Measurements from ENCODE around the gene PSMB9. TPM values are rescaled to one million over a fixed set of nuclear protein-coding genes. Genes with fewer than 3 reads are reported as not detected.

The PSMB9 gene
- total RNA-seq, 1 experiment from 2014 or later, result 106 TPM

DNA sequence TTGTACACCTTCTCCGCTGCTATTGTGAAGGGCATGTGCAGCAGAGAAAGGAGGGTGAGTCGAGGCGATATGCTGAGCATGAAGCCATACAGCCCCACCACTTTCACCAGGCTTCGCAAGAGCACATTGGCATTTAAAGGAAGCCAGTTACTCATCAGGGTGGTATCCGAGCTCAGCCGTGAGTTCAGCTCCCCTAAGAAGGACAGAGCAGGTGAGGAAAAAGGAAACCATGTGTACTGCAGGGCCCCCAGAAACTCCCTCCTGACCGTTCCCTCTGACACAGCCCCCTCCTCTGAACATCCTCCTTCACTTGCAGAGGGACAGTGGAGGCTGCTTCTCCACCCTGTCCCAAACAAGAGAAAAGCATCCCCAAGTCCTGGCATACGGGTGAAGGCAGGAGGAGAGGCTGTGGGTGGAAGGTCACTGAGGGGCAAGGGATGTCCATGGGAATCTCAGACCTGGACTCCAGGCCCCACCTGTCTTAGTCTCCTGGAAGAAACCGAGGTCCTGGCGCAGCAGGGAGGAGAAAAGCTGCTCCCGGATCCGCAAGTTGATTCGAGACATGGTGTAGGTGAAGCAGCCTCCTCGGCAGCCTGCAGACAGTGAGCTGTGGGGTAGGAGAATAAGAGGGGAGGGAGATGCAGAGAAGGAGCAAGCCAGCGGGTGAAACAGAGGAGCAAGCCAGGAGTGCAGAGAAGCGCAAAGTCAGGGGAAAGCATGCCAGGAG is 18.7 kb upstream of the PSMB9 start:
- no peak overlapping the region for H3K4me3 ChIP-seq
- no peak for DNase-seq
- H3K36me3 ChIP-seq, result peaks cover 83% of the 10 kb centered on the region
- no peaks in the 10 kb centered on the region for H3K9me3 ChIP-seq
- H3K27me3 ChIP-seq, result no peaks in the 10 kb centered on the region

DNA sequence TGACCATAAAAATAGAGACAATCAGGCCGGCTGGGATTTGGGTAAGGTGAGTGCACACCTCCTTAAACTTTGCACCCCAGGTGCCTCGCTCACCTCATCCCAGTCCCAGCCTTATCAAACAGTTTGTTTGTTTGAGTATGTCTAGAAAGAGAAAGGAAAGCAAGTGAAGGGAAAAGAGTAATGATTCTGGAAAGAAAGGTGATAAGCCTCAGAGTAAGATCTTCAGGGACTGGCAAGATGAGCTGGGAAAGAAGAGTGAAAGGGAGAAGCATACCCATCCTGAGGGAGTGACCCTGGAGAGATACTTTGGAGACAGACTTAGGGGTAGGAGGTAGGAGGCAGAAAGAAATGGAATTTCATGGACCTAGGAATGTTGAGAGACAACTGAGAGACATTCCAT is 17.1 kb upstream of the PSMB9 start:
- DNase-seq, result no peak
- no peaks in the 10 kb centered on the region for H3K9me3 ChIP-seq
- peaks cover 83% of the 10 kb centered on the region for H3K36me3 ChIP-seq
- H3K4me3 ChIP-seq, result peak overlapping the region; percentile 85
- H3K27me3 ChIP-seq, result no peaks in the 10 kb centered on the region

DNA sequence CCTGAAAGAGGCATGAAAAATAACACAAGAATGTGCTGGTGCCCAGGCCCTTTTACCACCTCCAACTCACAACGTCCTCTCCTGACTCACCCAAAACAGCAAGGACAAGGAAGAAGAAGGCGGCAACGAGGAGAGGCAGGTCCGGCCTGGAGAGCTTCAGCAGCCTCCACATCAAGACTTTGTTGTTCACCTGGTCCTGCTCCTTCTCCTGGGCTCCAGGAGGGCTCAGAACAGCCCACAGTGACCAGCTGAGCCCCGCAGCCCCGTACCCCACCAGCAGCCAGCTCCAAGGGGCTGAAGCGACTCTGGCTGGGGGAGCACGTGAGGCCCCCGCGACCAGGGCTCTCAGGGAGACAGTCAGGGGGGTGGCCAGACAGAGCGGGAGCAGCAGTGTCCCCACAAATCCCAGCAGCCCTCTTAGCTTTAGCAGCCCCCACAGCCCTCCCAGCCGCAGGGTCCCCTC is 16.3 kb upstream of the PSMB9 start:
- no peaks in the 10 kb centered on the region for H3K9me3 ChIP-seq
- H3K36me3 ChIP-seq, result peaks cover 83% of the 10 kb centered on the region
- peak; percentile 66 for DNase-seq
- H3K4me3 ChIP-seq, result peak overlapping the region; percentile 85
- no peaks in the 10 kb centered on the region for H3K27me3 ChIP-seq

DNA sequence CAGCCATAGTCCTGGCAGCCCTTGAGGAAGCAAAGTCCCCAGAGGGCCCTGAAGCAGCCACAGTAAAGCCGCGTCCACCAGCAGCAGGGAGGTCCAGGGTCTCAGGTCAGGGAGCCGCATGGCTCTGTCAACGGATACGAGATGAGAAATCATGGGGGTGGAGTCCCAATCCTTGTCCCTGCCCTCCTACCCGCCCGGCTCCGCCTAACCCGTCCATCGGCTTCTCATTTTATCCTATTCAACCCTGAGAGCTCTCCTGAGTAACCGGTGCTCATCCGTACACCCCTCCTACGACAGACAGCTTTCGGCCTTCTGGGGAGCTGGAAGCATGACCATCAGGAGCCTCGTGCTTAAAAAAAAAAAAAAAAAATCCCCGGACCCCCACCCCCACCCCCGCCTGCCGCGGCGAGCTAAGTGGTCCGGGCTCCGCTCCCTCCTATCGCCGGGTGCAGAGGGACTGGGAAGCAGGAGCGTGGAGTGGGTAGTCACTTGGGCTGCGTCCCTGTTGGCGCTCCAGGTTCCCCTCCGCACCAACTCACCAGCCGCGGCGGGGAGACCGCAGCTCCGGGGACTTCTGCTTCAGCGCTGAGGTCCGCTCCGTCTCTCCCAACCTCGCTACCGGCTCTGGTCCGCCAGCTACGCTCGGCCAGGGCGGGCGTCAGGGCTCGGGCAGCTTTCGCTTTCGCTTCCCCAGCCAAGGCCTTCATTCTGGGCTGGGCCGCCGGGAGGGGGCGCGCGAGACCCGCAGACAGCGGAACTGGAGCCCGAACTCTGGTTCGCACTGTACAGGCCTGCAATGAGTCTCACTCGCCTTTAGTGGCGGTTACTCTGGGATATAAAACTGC is 15.7 kb upstream of the PSMB9 start, which contains the start of gene TAP2:
Gene TAP2 (minus strand): TSS at position 626 of the 845 bp plus-strand sequence. CDS start 506 bp downstream, at position 120.
- H3K27me3 ChIP-seq, result no peaks in the 10 kb centered on the region
- peak; percentile 100 for DNase-seq
- H3K4me3 ChIP-seq, result peak within 1 kb of the TSS; percentile 85
- peaks cover 81% of the 10 kb centered on the region for H3K36me3 ChIP-seq
- H3K9me3 ChIP-seq, result no peaks in the 10 kb centered on the region

GRCh38 chr6:32839356-32839755 is 14.6 kb upstream of the PSMB9 start:
- H3K27me3 ChIP-seq, result no peaks in the 10 kb centered on the region
- DNase-seq, result no peak
- H3K36me3 ChIP-seq, result peaks cover 71% of the 10 kb centered on the region
- H3K4me3 ChIP-seq, result no peak overlapping the region; the same call in 1 of the 2 replicates
- H3K9me3 ChIP-seq, result no peaks in the 10 kb centered on the region

DNA sequence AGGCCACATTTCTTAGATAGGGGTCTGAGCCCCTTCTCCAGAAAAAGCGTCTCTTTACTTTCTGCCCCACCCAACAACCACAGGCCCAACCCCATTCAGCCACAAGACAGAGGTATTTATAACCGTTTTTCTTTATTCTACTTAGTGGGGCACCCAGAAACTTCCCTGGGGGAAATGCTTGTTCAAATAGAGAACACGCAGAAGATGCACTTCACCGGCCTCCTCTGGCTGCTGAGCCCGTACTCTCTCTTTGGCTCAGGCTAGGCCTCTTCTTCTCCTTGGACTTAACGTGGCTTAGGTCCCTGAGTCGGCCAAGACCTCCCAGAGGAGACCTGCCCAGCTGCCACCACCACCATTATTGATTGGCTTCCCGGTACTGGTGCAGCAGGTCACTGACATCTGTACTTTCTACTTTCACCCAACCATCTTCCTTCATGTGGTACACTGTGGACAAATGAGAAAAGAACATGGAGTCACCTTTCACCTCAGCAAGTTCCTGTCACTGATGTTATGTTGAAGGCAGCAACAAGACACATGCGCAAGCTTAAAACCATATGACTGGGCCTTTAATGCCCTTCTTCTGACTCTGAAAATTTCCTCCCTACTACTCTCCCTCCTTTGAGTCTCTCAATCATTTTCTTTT is 13.3 kb upstream of the PSMB9 start:
- no peak for DNase-seq
- H3K36me3 ChIP-seq, result peaks cover 67% of the 10 kb centered on the region
- H3K4me3 ChIP-seq, result no peak overlapping the region
- no peaks in the 10 kb centered on the region for H3K9me3 ChIP-seq
- H3K27me3 ChIP-seq, result no peaks in the 10 kb centered on the region

DNA sequence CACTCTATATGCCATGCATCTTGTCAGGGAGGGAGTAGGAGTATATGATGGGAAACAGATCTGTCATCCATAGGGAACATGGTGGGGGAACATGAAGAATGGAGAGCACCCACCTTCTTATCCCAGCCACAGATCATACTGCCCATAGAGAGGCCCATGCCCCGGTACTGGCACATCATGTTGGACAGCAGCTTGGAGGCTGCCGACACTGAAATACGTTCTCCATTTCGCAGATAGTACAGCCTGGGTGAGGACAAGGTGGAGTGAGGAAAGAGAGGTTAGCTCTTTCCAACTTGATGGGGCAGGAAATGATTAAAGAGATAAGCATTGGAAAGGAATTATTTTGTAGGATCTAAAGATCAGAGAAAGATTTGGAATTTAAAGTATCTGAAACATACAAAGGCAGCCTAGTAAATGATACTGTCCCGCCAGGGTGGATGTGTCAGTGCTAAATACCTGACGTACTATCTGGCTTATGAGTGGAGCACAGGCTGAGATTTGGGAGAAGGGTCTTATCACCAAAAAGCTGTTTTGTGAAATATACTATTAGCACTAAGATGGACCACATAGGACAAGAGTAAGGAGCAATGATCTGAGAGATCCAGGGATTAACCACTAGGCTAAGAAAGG is 11.9 kb upstream of the PSMB9 start:
- no peak for DNase-seq
- Histone ChIP-seq H3K9me3 (no peaks in the 10 kb centered on the region), H3K4me3 (no peak overlapping the region), H3K27me3 (no peaks in the 10 kb centered on the region), H3K36me3 (peaks cover 64% of the 10 kb centered on the region)

GRCh38 chr6:32842690-32843089 is 11.3 kb upstream of the PSMB9 start:
- peak overlapping the region; percentile 74 for H3K4me3 ChIP-seq
- DNase-seq, result no peak
- H3K9me3 ChIP-seq, result no peaks in the 10 kb centered on the region
- H3K36me3 ChIP-seq, result peaks cover 64% of the 10 kb centered on the region
- no peaks in the 10 kb centered on the region for H3K27me3 ChIP-seq

- peaks cover 72% of the 10 kb centered on the region for H3K36me3 ChIP-seq
- DNase-seq, result no peak
These were observed 10.5 kb upstream of the PSMB9 start for GRCh38 chr6:32843331-32843978.

DNA sequence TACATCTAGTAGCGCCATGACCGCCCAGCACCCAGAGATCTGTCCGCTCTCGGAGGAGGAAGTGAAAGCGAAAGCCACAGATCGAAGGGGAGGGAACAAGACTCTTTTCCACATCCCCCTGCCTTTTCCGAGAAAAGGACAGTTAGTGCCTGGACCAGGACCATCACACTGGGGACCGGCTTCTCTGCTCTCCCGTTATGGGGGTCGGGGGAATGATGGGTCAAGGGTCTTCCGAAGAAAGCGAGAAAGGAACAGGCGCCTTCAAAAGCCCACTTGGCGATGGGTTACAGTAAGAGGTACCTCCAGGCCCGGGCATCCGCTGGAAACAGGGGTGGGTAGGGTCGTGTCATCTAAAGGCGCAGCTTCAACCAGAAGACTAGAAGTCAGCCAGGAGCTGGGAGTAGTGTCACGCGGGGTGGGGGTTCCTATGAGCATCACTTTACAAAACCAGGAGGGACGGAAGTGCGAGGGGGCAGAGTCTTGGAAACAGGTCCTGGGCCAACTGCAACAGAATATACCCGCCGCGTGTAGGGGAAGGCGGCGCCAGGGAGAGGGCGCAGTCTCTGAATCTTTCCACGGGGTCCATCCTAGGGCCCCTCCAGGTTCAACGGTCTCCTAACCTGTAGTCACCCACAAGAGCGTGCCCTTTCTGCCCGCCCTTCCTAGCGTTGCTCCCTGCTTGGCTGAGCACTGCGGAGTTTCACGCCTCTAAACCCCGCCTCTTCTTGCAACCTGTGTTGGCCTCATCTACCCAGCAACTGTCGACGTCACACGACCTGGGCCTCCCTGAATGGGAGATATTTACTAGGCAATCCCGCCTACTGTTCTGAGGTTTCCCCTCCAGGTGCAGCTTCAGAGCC is 9.8 kb upstream of the PSMB9 start, which contains the start of gene PSMB8:
Gene PSMB8 (minus strand): TSS at position 69 of the 860 bp plus-strand sequence. CDS start 51 bp downstream, at position 18.
- H3K27me3 ChIP-seq, result no peaks in the 10 kb centered on the region

More at GRCh38 chr6:32843331-32843978, 10.5 kb upstream of the PSMB9 start:
- H3K4me3 ChIP-seq, result peak overlapping the region; percentile 74
- H3K9me3 ChIP-seq, result no peaks in the 10 kb centered on the region
- H3K27me3 ChIP-seq, result no peaks in the 10 kb centered on the region

GRCh38 chr6:32844839-32845383 is 9.1 kb upstream of the PSMB9 start:
- no peaks in the 10 kb centered on the region for H3K9me3 ChIP-seq
- peaks cover 77% of the 10 kb centered on the region for H3K36me3 ChIP-seq

More for the DNA sequence above, 9.8 kb upstream of the PSMB9 start, which contains the start of gene PSMB8:
- Histone ChIP-seq H3K36me3 (peaks cover 80% of the 10 kb centered on the region), H3K4me3 (peak within 1 kb of the TSS; percentile 74), H3K9me3 (no peaks in the 10 kb centered on the region)
- DNase-seq, result peak; percentile 100

GRCh38 chr6:32845384-32845884 is 8.6 kb upstream of the PSMB9 start:
- no peaks in the 10 kb centered on the region for H3K9me3 ChIP-seq
- no peak overlapping the region for H3K4me3 ChIP-seq
- H3K36me3 ChIP-seq, result peaks cover 77% of the 10 kb centered on the region
- no peaks in the 10 kb centered on the region for H3K27me3 ChIP-seq
- DNase-seq, result no peak

More at GRCh38 chr6:32844839-32845383, 9.1 kb upstream of the PSMB9 start:
- Histone ChIP-seq H3K27me3 (no peaks in the 10 kb centered on the region), H3K4me3 (peak overlapping the region; percentile 74)
- no peak for DNase-seq

DNA sequence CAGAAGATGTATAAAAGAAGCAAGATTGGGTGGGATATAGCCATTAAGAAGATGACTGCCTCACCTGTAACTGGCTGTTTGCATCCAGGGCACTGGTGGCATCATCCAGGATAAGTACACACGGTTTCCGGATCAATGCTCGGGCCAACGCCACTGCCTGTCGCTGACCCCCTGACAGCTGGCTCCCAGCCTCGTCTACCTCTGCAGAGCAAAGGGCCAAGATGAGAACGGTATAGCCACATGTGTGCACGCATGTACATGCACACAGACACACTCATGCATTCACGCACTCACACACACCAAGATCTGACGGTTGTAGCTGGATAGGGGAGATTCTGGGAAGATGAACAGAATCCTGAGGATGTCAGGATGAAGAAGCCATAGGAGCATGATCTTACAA is 7.0 kb upstream of the PSMB9 start:
- no peak for DNase-seq
- H3K27me3 ChIP-seq, result no peaks in the 10 kb centered on the region
- no peak overlapping the region for H3K4me3 ChIP-seq
- H3K36me3 ChIP-seq, result peaks cover 77% of the 10 kb centered on the region
- H3K9me3 ChIP-seq, result no peaks in the 10 kb centered on the region

- no peaks in the 10 kb centered on the region for H3K9me3 ChIP-seq
- no peaks in the 10 kb centered on the region for H3K27me3 ChIP-seq
- H3K4me3 ChIP-seq, result no peak overlapping the region
- DNase-seq, result no peak
- H3K36me3 ChIP-seq, result peaks cover 71% of the 10 kb centered on the region
These were observed 6.2 kb upstream of the PSMB9 start for GRCh38 chr6:32847795-32848194.

- Histone ChIP-seq H3K9me3 (no peaks in the 10 kb centered on the region), H3K27me3 (no peaks in the 10 kb centered on the region), H3K4me3 (no peak overlapping the region), H3K36me3 (peaks cover 69% of the 10 kb centered on the region)
- DNase-seq, result no peak
These were observed 4.9 kb upstream of the PSMB9 start for GRCh38 chr6:32849126-32849525.
